Gastroesophageal sphincter (tissue), 4 donors: ENCODE results near the gene BSPRY. TPM values are rescaled to one million over a fixed set of nuclear protein-coding genes. Genes with fewer than 3 reads are reported as not detected.
A peak's percentile ranks its signal among the peaks of the same experiment; 100 is the strongest.
"Not testable (repeated sequence)": the region's sequence is repeated elsewhere in the genome, so short reads cannot be mapped to it uniquely, and the experiment has no call there.

Experiments
- ATAC-seq: fragments of 150-250 bp; one replicate; pipeline ENCODE4 v1.9.1; 2016; ENCODE audit warnings: mild to moderate bottlenecking, moderate library complexity
- H3K27ac ChIP-seq, 4 donors: fragments of 200-600 bp; sonication (generic) in 3 of 4; 1 replicate in 3 of 4; 2 replicates in 1 of 4; pipeline ENCODE4 v1.5.1; 2016 to 2019
- H3K27me3 ChIP-seq: fragments of 200-600 bp; sonication (generic); one replicate; pipeline ENCODE4 v1.5.1; 2019
- H3K36me3 ChIP-seq, 2 donors: fragments of 200-600 bp; sonication (generic); one replicate each; pipeline ENCODE4 v1.5.1; 2019; ENCODE audit warnings: control low read depth in 1 of 2
- H3K4me1 ChIP-seq, 3 donors: fragments of 200-600 bp; sonication (generic); 1 replicate in 2 of 3; 2 replicates in 1 of 3; pipeline ENCODE4 v1.5.1; 2016 to 2019; ENCODE audit warnings: control low read depth in 2 of 3
- H3K4me3 ChIP-seq, 2 donors: fragments of 200-600 bp; sonication (generic); one replicate each; pipeline ENCODE4 v1.5.1; 2019; ENCODE audit warnings: mild to moderate bottlenecking in 1 of 2, moderate library complexity in 1 of 2
- H3K9me3 ChIP-seq, 3 donors: fragments of 200-600 bp; sonication (generic); one replicate each; pipeline ENCODE4 v1.5.1; 2017 to 2019; ENCODE audit warnings: control low read depth in 2 of 3
- CTCF ChIP-seq, 4 experiments: fragments of 200-600 bp in 2 of 4; fragments of 450-650 bp in 2 of 4; sonication (generic) in 1 of 4; IDR thresholded peaks; one replicate each; pipeline ENCODE4 v1.5.1; 2017 to 2019; ENCODE audit warnings: antibody characterized with exemption in 4 of 4, mild to moderate bottlenecking in 2 of 4, moderate library complexity in 2 of 4
- EP300 ChIP-seq: sonication (generic); formaldehyde crosslinking; IDR thresholded peaks from one replicate; pipeline ENCODE4 v1.6.1; 2017; ENCODE audit warnings: antibody characterized with exemption, mild to moderate bottlenecking
- POLR2A ChIP-seq, 2 donors: fragments of 450-650 bp; IDR thresholded peaks; one replicate each; pipeline ENCODE4 v1.6.1; 2017; ENCODE audit warnings: antibody characterized with exemption in 2 of 2, mild to moderate bottlenecking in 2 of 2, moderate library complexity in 1 of 2
- POLR2AphosphoS5 ChIP-seq: sonication (generic); formaldehyde crosslinking; IDR thresholded peaks from one replicate; pipeline ENCODE4 v1.6.1; 2017; ENCODE audit warnings: antibody characterized with exemption
- WGBS, 2 donors: methylation state at CpG; one replicate each; pipeline ENCODE4 v1.1.5; 2018; ENCODE audit warnings: low coverage in 1 of 2; 5-methylcytosine and 5-hydroxymethylcytosine counted together
- total RNA-seq, 4 donors: library from RNA; depleted of rRNA; stranded (reverse); fragments of >200 nt; gene quantifications; one replicate each; pipeline ENCODE4 v1.1.0, GENCODE V29; 2016

Gene BSPRY
- total RNA-seq, 4 donors from 2014 or later, result 0.16 to 4.0 (median 0.36) TPM

- no peaks in the 10 kb centered on the region for H3K9me3 ChIP-seq
- ATAC-seq, result no peak
- H3K36me3 ChIP-seq, result peaks cover 0 to 21% of the 10 kb centered on the region in 2 donors
- TF ChIP-seq POLR2AphosphoS5, result no peak
- no peak for TF ChIP-seq POLR2A (IDR thresholded peaks at IDR 0.05)
- no peak for TF ChIP-seq EP300
- TF ChIP-seq CTCF (IDR thresholded peaks at IDR 0.05), result no peak
- H3K27me3 ChIP-seq, result no peaks in the 10 kb centered on the region
- H3K27ac ChIP-seq, result no peak overlapping the region
- H3K4me3 ChIP-seq, result no peak overlapping the region
- WGBS, 2 donors, result 72 to 77% methylated on average over 2 of the region's 2 CpGs
- H3K4me1 ChIP-seq, result peaks cover 0 to 41% (median 15%) of the 10 kb centered on the region in 3 donors
Observed at GRCh38 chr9:113403646-113404045, 54.3 kb downstream of the BSPRY start.

- Histone ChIP-seq H3K27ac (peak overlapping the region in 2 of 4 donors; percentile 24 to 28), H3K4me1 (peaks cover 2 to 38% (median 7%) of the 10 kb centered on the region in 3 donors), H3K36me3 (peaks cover 0 to 25% of the 10 kb centered on the region in 2 donors)
- H3K4me3 ChIP-seq, H3K27me3 ChIP-seq, H3K9me3 ChIP-seq, ATAC-seq: not testable (repeated sequence)
- 83% methylated on average over 1 of the region's 9 CpGs; no CpG with 5 or more reads in 1 of the 2 donors for WGBS, 2 donors
Observed at GRCh38 chr9:113406353-113406752, 57.0 kb downstream of the BSPRY start.

GRCh38 chr9:113406873-113407511, 57.7 kb downstream of the BSPRY start:
- Histone ChIP-seq H3K36me3 (peaks cover 0 to 25% of the 10 kb centered on the region in 2 donors), H3K4me1 (peaks cover 2 to 38% (median 4%) of the 10 kb centered on the region in 3 donors), H3K27ac (peak overlapping the region in 3 of 4 donors; percentile 3 to 28 (median 24))
- peak; percentile 25 to 72 (median 62) for TF ChIP-seq CTCF (IDR thresholded peaks at IDR 0.05)
- ATAC-seq, H3K4me3 ChIP-seq, H3K27me3 ChIP-seq, H3K9me3 ChIP-seq: not testable (repeated sequence)
- WGBS, 2 donors, result 10 to 19% methylated on average over 2 to 7 of the region's 7 CpGs

- TF ChIP-seq CTCF (IDR thresholded peaks at IDR 0.05) (no peak), EP300 (no peak), POLR2A (IDR thresholded peaks at IDR 0.05) (no peak), POLR2AphosphoS5 (no peak)
- ATAC-seq, result no peak
- Histone ChIP-seq H3K9me3 (no peaks in the 10 kb centered on the region), H3K36me3 (peaks cover 0 to 25% of the 10 kb centered on the region in 2 donors), H3K27ac (peak overlapping the region; percentile 93 to 97 (median 94)), H3K27me3 (no peaks in the 10 kb centered on the region), H3K4me3 (peak overlapping the region; percentile 73 to 79), H3K4me1 (peaks cover 2 to 35% (median 4%) of the 10 kb centered on the region in 3 donors)
- WGBS, 2 donors, result 48 to 52% methylated on average over 3 to 10 of the region's 10 CpGs
Observed at GRCh38 chr9:113409481-113409880, 60.1 kb downstream of the BSPRY start.

GRCh38 chr9:113409883-113410206, 60.5 kb downstream of the BSPRY start:
- no CpG with 5 or more reads among the region's 20 CpGs for WGBS, 2 donors
- ATAC-seq, result no peak
- Histone ChIP-seq H3K36me3 (peaks cover 0 to 25% of the 10 kb centered on the region in 2 donors), H3K4me3 (peak overlapping the region; percentile 73 to 79), H3K27ac (peak overlapping the region; percentile 93 to 97 (median 94)), H3K27me3 (no peaks in the 10 kb centered on the region), H3K9me3 (no peaks in the 10 kb centered on the region), H3K4me1 (peaks cover 2 to 35% (median 4%) of the 10 kb centered on the region in 3 donors)
- TF ChIP-seq POLR2AphosphoS5, result no peak
- TF ChIP-seq CTCF (IDR thresholded peaks at IDR 0.05), result no peak
- no peak for TF ChIP-seq EP300
- no peak for TF ChIP-seq POLR2A (IDR thresholded peaks at IDR 0.05)
